A673 (cell line): ENCODE data around the gene RSPH10B. TPM values are rescaled to one million over a fixed set of nuclear protein-coding genes. Genes with fewer than 3 reads are reported as not detected.
"Not testable (repeated sequence)": the region's sequence is repeated elsewhere in the genome, so short reads cannot be mapped to it uniquely, and the experiment has no call there.

ENCODE experiments used
- BruUV-seq: library from RNA; stranded (reverse); fragments of 400-500 nt; replicated peaks from 2 replicates; lab custom pipeline; 2021; lab: Mats Ljungman, UMichigan
- CTCF ChIA-PET: fragments of 300-600 bp; sonication (Branson Sonifier 250); formaldehyde crosslinking; loops from one replicate; lab custom pipeline; 2022; ENCODE audit warnings: antibody characterized with exemption; lab: Charles Lee
- POLR2A ChIA-PET: fragments of 300-600 bp; sonication (Branson Sonifier 250); formaldehyde crosslinking; loops from one replicate; lab custom pipeline; 2022; ENCODE audit warnings: antibody characterized with exemption; ENCODE audit not compliant: low non-redundant PET; lab: Charles Lee
- DNase-seq: peaks from one replicate; pipeline ENCODE4 v3.0.0-alpha.2; 2015; ENCODE audit warnings: low spot score
- H3K27ac ChIP-seq: fragments of 200-600 bp; sonication (generic); 2 replicates; pipeline ENCODE4 v1.5.1; 2016; ENCODE audit warnings: mixed run types, low read depth, mild to moderate bottlenecking, mixed read lengths, antibody characterized with exemption, low read length; ENCODE audit not compliant: poor library complexity, severe bottlenecking
- H3K27me3 ChIP-seq: fragments of 200-600 bp; sonication (generic); replicated peaks from 2 replicates; pipeline ENCODE4 v1.6.1; 2017; ENCODE audit warnings: mixed run types, low read depth, mild to moderate bottlenecking, mixed read lengths, antibody characterized with exemption, low read length; ENCODE audit not compliant: insufficient read depth, poor library complexity
- H3K36me3 ChIP-seq: fragments of 200-600 bp; sonication (generic); 2 replicates; pipeline ENCODE4 v1.6.1; 2016; ENCODE audit warnings: mixed run types, mild to moderate bottlenecking, mixed read lengths, antibody characterized with exemption, low read length; ENCODE audit not compliant: insufficient read depth, poor library complexity, severe bottlenecking
- H3K4me1 ChIP-seq: fragments of 200-600 bp; sonication (generic); 2 replicates; pipeline ENCODE4 v1.6.1; 2017; ENCODE audit warnings: mixed run types, mild to moderate bottlenecking, mixed read lengths, antibody characterized with exemption, low read length; ENCODE audit not compliant: insufficient read depth, poor library complexity, severe bottlenecking
- H3K4me3 ChIP-seq: fragments of 200-600 bp; sonication (generic); 2 replicates; pipeline ENCODE4 v1.5.1; 2016; ENCODE audit warnings: low read depth, mixed run types, mild to moderate bottlenecking, mixed read lengths, low read length; ENCODE audit not compliant: poor library complexity, severe bottlenecking
- H3K9me3 ChIP-seq: fragments of 200-600 bp; sonication (generic); 2 replicates; pipeline ENCODE4 v1.6.1; 2016; ENCODE audit warnings: mixed run types, low read depth, mild to moderate bottlenecking, mixed read lengths, antibody characterized with exemption, low read length; ENCODE audit not compliant: poor library complexity, severe bottlenecking
- CTCF ChIP-seq: fragments of 300-800, 200-600 bp; sonication (generic); conservative IDR thresholded peaks from 2 replicates; pipeline ENCODE4 v1.5.1; 2017; ENCODE audit warnings: low read depth, mild to moderate bottlenecking, antibody characterized with exemption, low read length, moderate library complexity, mixed read lengths
- EZH2 ChIP-seq: fragments of 200-600 bp; sonication (generic); IDR thresholded peaks from 2 replicates; pipeline ENCODE4 v1.6.1; 2017; ENCODE audit warnings: borderline replicate concordance, low read depth, mild to moderate bottlenecking, mixed read lengths, antibody characterized with exemption, low read length; ENCODE audit not compliant: poor library complexity, severe bottlenecking
- intact Hi-C: fragments of 100-400 bp; cut with micrococcal nuclease; formaldehyde crosslinking; loops from one replicate; pipeline ENCODE4 v1.10.0; 2022; ENCODE audit not compliant: unreplicated experiment
- total RNA-seq: library from RNA; stranded (reverse); gene quantifications from 2 replicates; pipeline ENCODE4 v1.2.3, GENCODE V29; 2021

The RSPH10B gene
- total RNA-seq, 1 experiment from 2014 or later = 0.41 TPM

GRCh38 chr7:5892498-5892897 lies 78.0 kb downstream of the RSPH10B start:
- Histone ChIP-seq H3K4me3 (no peak overlapping the region), H3K9me3 (no peaks in the 10 kb centered on the region), H3K4me1 (no peaks in the 10 kb centered on the region), H3K36me3 (no peaks in the 10 kb centered on the region), H3K27ac (no peak overlapping the region), H3K27me3 (no peaks in the 10 kb centered on the region)
- intact Hi-C loops = no loop called here
- DNase-seq = no peak
- CTCF ChIA-PET = no interaction called here
- no TSS peak for BruUV-seq
- POLR2A ChIA-PET = no interaction called here
- TF ChIP-seq EZH2 (no peak), CTCF (no peak)

DNA sequence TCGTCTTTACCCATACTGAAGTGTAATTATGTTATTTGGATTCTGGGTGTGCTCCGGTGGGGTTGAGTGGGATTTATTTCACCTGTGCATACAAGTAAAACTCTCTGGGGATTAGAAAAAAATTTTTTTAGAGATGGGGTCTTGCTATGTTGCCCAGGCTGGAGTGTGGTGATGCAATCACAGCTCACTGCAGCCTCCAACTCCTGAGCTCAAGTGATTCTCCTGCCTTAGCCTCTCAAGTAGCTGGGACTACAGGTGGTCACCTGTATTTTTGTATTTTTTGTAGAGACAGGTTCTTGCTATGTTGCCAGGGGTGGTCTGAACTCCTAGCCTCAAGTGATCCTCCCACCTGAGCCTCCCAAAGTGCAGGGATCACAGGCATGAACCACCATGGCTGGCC lies 80.2 kb downstream of the RSPH10B start:
- intact Hi-C loops, H3K4me3 ChIP-seq, H3K27ac ChIP-seq, H3K27me3 ChIP-seq, H3K4me1 ChIP-seq, POLR2A ChIA-PET, DNase-seq, H3K36me3 ChIP-seq, CTCF ChIA-PET, BruUV-seq, H3K9me3 ChIP-seq: not testable (repeated sequence)

DNA sequence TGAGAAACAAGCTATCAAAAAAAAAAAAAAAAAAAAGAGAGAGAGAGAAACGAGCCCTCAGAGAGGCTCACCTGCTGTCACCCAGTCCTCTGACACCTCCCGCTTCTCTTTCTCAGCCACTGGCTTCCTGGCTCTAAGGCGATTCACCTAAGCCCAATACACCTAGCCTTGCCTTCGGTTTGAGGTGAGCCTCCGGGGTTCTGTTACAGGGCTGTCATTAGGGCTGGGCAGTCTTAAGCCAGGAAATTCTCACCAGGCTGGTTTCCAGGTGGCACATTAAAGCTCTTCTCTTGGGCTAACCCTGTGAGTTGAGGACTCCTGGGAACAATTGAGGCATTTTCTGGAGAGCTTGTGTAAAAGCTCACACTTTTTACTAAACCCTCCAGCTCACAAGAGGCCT lies 82.5 kb downstream of the RSPH10B start:
- DNase-seq, H3K4me3 ChIP-seq, H3K4me1 ChIP-seq, H3K27ac ChIP-seq, CTCF ChIA-PET, H3K27me3 ChIP-seq, H3K36me3 ChIP-seq, BruUV-seq, intact Hi-C loops, H3K9me3 ChIP-seq: not testable (repeated sequence)
- POLR2A ChIA-PET = interaction anchor here (0.6 kb wide), 1 partner anchor 29 kb away, joined by 3 read pairs; no protein-coding TSS in a partner anchor

DNA sequence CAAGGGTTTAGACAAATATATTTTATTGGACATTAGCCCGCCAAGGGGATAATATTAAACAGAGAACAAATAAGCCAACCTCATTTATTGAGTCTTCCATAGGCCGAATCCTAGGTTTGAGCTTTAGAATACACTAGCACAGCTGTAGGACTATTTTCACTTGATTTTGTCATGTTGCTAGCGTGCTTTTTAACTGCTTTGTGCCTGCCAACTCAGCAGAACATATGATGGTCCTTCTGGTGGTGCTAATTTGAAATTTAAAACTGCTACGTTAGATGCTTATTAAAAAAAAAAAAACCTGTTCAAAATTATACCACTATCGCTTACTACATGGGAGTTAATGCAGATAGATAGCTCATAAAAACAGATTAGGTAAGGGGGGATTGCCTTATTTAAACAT lies 86.1 kb downstream of the RSPH10B start:
- H3K27me3 ChIP-seq, BruUV-seq, intact Hi-C loops, H3K4me3 ChIP-seq, DNase-seq, H3K36me3 ChIP-seq, H3K9me3 ChIP-seq, POLR2A ChIA-PET, H3K4me1 ChIP-seq, H3K27ac ChIP-seq: not testable (repeated sequence)
- CTCF ChIA-PET = interaction anchor here (0.7 kb wide), 1 partner anchor 179 kb away, joined by 3 read pairs; no protein-coding TSS in a partner anchor

GRCh38 chr7:5880106-5880505 lies 90.4 kb downstream of the RSPH10B start:
- H3K27ac ChIP-seq, H3K4me1 ChIP-seq, H3K9me3 ChIP-seq, intact Hi-C loops, H3K27me3 ChIP-seq, H3K4me3 ChIP-seq, H3K36me3 ChIP-seq, CTCF ChIA-PET, BruUV-seq, DNase-seq: not testable (repeated sequence)
- POLR2A ChIA-PET = interaction anchor here (0.7 kb wide), 1 partner anchor 386 kb away, joined by 7 read pairs; no protein-coding TSS in a partner anchor

DNA sequence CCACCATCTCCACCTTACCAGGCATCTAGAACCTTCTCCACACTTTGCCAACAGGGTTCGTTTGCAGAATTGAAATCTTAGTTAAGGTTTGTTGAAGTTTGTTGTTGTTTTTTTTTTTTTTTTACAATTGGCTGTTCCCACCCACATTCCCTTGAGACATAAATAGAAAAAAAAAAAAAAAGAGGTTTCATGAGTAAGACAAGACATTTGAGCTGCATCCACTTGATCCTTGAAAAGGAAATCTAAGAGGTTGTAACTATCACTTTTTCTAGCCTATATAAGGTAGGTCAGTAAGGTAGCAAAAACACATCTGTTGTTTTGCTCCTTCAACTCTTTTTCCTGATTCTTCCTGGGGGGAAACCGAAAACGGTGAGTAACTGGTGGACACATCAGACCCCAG lies 90.9 kb downstream of the RSPH10B start:
- H3K4me1 ChIP-seq, intact Hi-C loops, H3K27me3 ChIP-seq, BruUV-seq, H3K9me3 ChIP-seq, H3K4me3 ChIP-seq, DNase-seq, H3K36me3 ChIP-seq, H3K27ac ChIP-seq, CTCF ChIA-PET: not testable (repeated sequence)
- POLR2A ChIA-PET = interaction anchor here (0.7 kb wide), 1 partner anchor 385 kb away, joined by 7 read pairs; no protein-coding TSS in a partner anchor
